ENCODE measurements around the gene KCNJ16.
A peak's percentile ranks its signal among the peaks of the same experiment; 100 is the strongest.

KCNJ16 gene

DNA sequence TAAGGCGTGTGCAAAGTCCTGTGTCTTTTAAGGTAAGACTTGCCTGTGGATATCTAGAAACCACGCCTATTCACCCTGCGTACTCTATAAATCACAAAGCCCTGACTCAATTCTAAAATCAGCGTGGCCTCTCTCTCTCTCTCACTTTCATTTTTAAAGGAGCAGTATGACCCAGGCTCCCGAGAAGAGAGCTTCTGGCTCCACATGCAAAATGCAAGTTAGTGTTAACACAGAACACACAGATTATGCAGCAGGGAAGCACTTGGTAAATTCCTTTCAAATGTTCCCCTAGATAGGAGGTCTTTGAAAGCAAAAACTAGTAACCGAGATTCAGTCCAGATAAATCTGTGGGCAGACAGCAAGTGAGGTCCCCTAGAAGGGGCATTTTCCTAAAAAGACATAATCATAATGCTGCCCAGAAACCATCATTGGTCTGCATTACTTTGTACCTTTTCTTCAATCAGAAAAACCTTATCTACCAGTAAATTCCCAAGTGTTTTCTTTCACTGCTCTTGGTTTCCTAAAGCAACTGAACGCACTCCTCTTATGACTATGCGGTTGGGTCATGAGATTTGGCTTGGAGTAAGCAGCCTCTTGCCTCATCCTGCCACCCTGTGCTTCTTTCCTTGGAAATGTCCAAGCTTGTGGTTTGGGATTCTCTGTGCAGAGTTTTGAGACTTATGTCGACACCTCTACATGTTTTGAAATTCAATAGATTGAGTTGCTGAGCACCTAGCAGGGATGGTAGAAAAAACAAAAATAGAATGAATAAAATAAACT lies 62.6 kb downstream of the KCNJ16 start:
- no peaks in the 10 kb centered on the region for H3K4me1 ChIP-seq
- no peak overlapping the region for H3K4me3 ChIP-seq (ENCODE audit: low read depth, low read length)
- no peak for DNase-seq

DNA sequence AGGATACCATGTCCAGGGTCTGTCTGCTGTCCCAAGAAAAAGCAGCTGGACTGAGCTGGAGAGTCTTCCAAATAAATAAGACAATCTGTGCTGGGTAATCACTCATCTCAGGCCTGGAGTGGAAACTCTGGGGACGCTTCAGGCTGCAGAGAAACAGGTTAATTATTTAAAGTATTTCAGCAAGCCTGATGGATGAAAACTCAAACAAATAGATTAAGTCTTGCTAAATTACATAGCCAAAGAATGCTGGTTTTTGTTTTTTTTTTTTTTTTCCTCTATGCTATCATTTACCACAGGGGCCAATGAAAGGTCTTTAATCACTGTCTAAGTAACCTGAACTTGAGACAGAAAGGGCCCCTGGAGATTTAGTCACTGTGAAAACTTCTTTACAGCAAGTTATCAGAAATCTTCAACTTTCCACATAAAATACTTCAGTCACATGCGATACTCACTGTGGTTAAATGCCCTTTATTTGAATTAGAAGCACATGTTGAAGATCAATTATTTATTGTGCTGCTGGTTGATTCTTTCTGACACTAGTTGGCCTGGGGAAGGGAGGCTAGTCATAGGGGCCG lies 63.4 kb downstream of the KCNJ16 start:
- DNase-seq = no peak
- H3K4me1 ChIP-seq = no peaks in the 10 kb centered on the region
- no peak overlapping the region for H3K4me3 ChIP-seq (ENCODE audit: low read depth, low read length)
- peaks cover 12% of the 10 kb centered on the region; the same call in 1 of the 2 replicates for H3K27me3 ChIP-seq
- H3K9me3 ChIP-seq = no peaks in the 10 kb centered on the region
- H3K36me3 ChIP-seq = no peaks in the 10 kb centered on the region
- TF ChIP-seq, protein P1, sequence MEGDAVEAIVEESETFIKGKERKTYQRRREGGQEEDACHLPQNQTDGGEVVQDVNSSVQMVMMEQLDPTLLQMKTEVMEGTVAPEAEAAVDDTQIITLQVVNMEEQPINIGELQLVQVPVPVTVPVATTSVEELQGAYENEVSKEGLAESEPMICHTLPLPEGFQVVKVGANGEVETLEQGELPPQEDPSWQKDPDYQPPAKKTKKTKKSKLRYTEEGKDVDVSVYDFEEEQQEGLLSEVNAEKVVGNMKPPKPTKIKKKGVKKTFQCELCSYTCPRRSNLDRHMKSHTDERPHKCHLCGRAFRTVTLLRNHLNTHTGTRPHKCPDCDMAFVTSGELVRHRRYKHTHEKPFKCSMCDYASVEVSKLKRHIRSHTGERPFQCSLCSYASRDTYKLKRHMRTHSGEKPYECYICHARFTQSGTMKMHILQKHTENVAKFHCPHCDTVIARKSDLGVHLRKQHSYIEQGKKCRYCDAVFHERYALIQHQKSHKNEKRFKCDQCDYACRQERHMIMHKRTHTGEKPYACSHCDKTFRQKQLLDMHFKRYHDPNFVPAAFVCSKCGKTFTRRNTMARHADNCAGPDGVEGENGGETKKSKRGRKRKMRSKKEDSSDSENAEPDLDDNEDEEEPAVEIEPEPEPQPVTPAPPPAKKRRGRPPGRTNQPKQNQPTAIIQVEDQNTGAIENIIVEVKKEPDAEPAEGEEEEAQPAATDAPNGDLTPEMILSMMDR (IDR thresholded peaks at IDR 0.05; ENCODE audit: low read depth, low read length) = no peak

More for the DNA sequence above, 62.6 kb downstream of the KCNJ16 start:
- Histone ChIP-seq H3K27me3 (peaks cover 12% of the 10 kb centered on the region; the same call in 1 of the 2 replicates), H3K9me3 (no peaks in the 10 kb centered on the region), H3K36me3 (no peaks in the 10 kb centered on the region)
- TF ChIP-seq, protein P1 (IDR thresholded peaks at IDR 0.05; ENCODE audit: low read depth, low read length) = no peak

DNA sequence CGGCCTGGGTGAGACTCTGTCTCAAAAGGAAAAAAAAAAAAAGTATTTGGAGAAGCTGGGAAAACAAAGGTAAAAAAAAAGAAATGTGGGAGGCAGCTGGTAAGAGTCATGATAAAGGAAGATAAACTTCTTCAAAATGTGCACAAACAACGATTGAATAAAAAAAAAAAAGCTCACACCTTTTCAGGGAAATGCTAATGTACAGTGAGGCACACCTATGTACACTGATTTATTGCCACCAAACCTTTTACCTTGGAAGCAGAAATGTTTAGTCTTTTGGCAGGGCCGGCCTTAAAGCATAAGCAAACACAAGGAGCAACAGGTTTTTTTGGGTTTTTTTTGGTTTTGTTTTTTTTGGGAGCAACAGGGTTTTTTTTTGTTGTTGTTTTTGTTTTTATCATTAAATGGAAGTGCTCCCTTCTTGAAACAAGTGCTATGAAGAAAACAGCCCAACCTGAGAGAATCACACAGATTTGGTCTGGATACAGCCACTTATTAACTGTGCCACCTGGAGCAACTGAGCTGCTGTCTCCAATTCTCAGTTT lies 64.5 kb downstream of the KCNJ16 start:
- no peaks in the 10 kb centered on the region for H3K4me1 ChIP-seq
- H3K4me3 ChIP-seq (ENCODE audit: low read depth, low read length) = no peak overlapping the region
- TF ChIP-seq, protein P1 (IDR thresholded peaks at IDR 0.05; ENCODE audit: low read depth, low read length) = no peak
- H3K27me3 ChIP-seq = peaks cover 7% of the 10 kb centered on the region; the same call in 1 of the 2 replicates
- no peaks in the 10 kb centered on the region for H3K36me3 ChIP-seq
- no peaks in the 10 kb centered on the region for H3K9me3 ChIP-seq
- DNase-seq = no peak

DNA sequence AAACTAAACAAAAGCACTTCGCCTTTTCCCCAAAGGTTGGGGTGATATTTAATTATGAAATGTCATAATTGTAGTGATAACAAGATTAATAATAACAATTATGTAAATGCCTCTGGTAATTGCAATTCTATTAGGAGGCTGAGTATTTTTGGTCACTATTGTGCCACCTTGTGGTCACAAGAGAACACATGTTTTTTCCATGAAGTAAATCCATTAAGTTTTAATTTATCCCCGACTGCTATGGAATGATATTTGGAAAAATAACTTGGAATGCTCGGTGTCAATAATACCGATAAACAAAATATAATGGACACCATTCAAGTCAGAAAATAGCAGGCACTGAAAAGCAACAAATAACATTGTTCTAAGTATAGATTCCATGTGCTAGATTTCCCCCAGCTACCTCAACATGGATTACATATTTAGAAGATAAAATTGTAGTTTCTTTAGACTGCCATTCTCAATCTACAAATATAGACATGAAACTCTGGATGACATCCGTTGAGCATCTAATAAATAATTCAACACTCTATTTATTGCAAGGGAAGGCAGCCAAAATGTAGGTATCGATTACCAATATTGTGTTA lies 69.3 kb downstream of the KCNJ16 start:
- Histone ChIP-seq H3K4me1 (no peaks in the 10 kb centered on the region), H3K27me3 (no peaks in the 10 kb centered on the region), H3K36me3 (no peaks in the 10 kb centered on the region), H3K4me3 (ENCODE audit: low read depth, low read length) (no peak overlapping the region), H3K9me3 (no peaks in the 10 kb centered on the region)
- DNase-seq = no peak
- TF ChIP-seq, protein P1 (IDR thresholded peaks at IDR 0.05; ENCODE audit: low read depth, low read length) = peak; percentile 72

DNA sequence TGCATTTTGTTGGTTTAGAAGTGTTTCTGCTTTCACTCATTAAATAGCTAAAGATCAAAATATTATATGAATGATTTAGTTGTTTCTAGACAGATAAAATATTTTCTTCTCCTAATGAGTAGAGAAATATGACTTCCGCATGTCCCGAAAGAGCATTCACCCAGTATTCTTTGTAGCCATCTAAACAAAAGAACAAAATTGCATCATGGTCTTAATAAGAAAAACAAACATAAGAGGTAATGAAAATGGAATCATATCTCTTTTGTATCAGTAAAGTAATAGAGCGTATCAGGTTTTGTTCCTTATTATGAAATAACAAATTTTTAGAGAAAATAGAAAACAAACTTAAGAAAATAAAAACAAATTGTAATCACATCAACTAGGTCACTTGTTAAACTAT lies 78.2 kb downstream of the KCNJ16 start:
- no peak overlapping the region for H3K4me3 ChIP-seq (ENCODE audit: low read depth, low read length)
- H3K4me1 ChIP-seq = no peaks in the 10 kb centered on the region
- H3K27me3 ChIP-seq = peaks cover 3% of the 10 kb centered on the region
- H3K9me3 ChIP-seq = no peaks in the 10 kb centered on the region
- no peak for DNase-seq
- TF ChIP-seq, protein P1 (IDR thresholded peaks at IDR 0.05; ENCODE audit: low read depth, low read length) = no peak
- no peaks in the 10 kb centered on the region for H3K36me3 ChIP-seq

All from BE2C (cell line).